Neutrophil (primary cell): ENCODE data around the gene ENOSF1.

Source experiments
- H3K27ac ChIP-seq: fragments of 200-600 bp; sonication (generic); 2 replicates; pipeline ENCODE4 v1.5.1; 2016; ENCODE audit warnings: mild to moderate bottlenecking, moderate library complexity
- H3K27me3 ChIP-seq: fragments of 200-600 bp; sonication (generic); 2 replicates; pipeline ENCODE4 v1.6.0; 2016; ENCODE audit warnings: mild to moderate bottlenecking
- H3K36me3 ChIP-seq: fragments of 200-600 bp; sonication (generic); 2 replicates; pipeline ENCODE4 v1.5.1; 2017
- H3K4me1 ChIP-seq, 2 experiments: fragments of 200-600 bp in 1 of 2; sonication (generic) in 1 of 2; 1 replicate in 1 of 2; 2 replicates in 1 of 2; pipeline versions ENCODE4 v1.5.1 to v1.6.1; 2013 to 2016; ENCODE audit warnings: low read depth in 1 of 2, low read length in 1 of 2, mild to moderate bottlenecking in 1 of 2, moderate library complexity in 1 of 2; ENCODE audit not compliant: control insufficient read depth in 1 of 2, insufficient read depth in 1 of 2
- H3K4me3 ChIP-seq, 2 experiments: fragments of 200-600 bp in 1 of 2; sonication (generic) in 1 of 2; 1 replicate in 1 of 2; 2 replicates in 1 of 2; pipeline ENCODE4 v1.5.1; 2013 to 2016; ENCODE audit warnings: low read depth in 1 of 2, low read length in 1 of 2, mild to moderate bottlenecking in 1 of 2, moderate library complexity in 1 of 2
- H3K9me3 ChIP-seq: fragments of 200-600 bp; sonication (generic); 2 replicates; pipeline ENCODE4 v1.5.1; 2016
- CTCF ChIP-seq: fragments of 200-600 bp; sonication (generic); IDR thresholded peaks from 2 replicates; pipeline ENCODE4 v1.5.1; 2016; ENCODE audit warnings: antibody characterized with exemption

Gene ENOSF1

GRCh38 chr18:711657-712400 is 601 bp downstream of the ENOSF1 start:
- no peak overlapping the region for H3K27ac ChIP-seq
- H3K4me3 ChIP-seq: peak overlapping the region; percentile 54 to 60
- H3K9me3 ChIP-seq: no peaks in the 10 kb centered on the region
- H3K27me3 ChIP-seq: peaks cover 52% of the 10 kb centered on the region
- H3K4me1 ChIP-seq: peaks cover 9 to 15% of the 10 kb centered on the region in 2 experiments
- no peaks in the 10 kb centered on the region for H3K36me3 ChIP-seq
- no peak for TF ChIP-seq CTCF

GRCh38 chr18:711310-711656 is 1.1 kb downstream of the ENOSF1 start:
- TF ChIP-seq CTCF: no peak
- Histone ChIP-seq H3K27me3 (peaks cover 48% of the 10 kb centered on the region), H3K9me3 (no peaks in the 10 kb centered on the region), H3K27ac (no peak overlapping the region), H3K36me3 (no peaks in the 10 kb centered on the region), H3K4me3 (peak overlapping the region in 1 of 2 experiments; percentile 54), H3K4me1 (peaks cover 9 to 15% of the 10 kb centered on the region in 2 experiments)

GRCh38 chr18:710418-711300 is 1.8 kb downstream of the ENOSF1 start:
- Histone ChIP-seq H3K27me3 (peaks cover 42% of the 10 kb centered on the region), H3K4me3 (no peak overlapping the region), H3K36me3 (no peaks in the 10 kb centered on the region), H3K27ac (no peak overlapping the region), H3K4me1 (peaks cover 9 to 15% of the 10 kb centered on the region in 2 experiments), H3K9me3 (no peaks in the 10 kb centered on the region)
- no peak for TF ChIP-seq CTCF

- no peak overlapping the region for H3K27ac ChIP-seq
- peaks cover 9 to 15% of the 10 kb centered on the region in 2 experiments for H3K4me1 ChIP-seq
- no peaks in the 10 kb centered on the region for H3K9me3 ChIP-seq
- peaks cover 35% of the 10 kb centered on the region for H3K27me3 ChIP-seq
- no peak for TF ChIP-seq CTCF
- no peaks in the 10 kb centered on the region for H3K36me3 ChIP-seq
- H3K4me3 ChIP-seq: no peak overlapping the region
Measured at GRCh38 chr18:709771-710170, 2.7 kb downstream of the ENOSF1 start.

GRCh38 chr18:708096-708495 is 4.3 kb downstream of the ENOSF1 start:
- Histone ChIP-seq H3K27me3 (peaks cover 19% of the 10 kb centered on the region), H3K4me1 (peaks cover 9 to 15% of the 10 kb centered on the region in 2 experiments), H3K9me3 (no peaks in the 10 kb centered on the region), H3K4me3 (no peak overlapping the region), H3K36me3 (no peaks in the 10 kb centered on the region), H3K27ac (no peak overlapping the region)
- TF ChIP-seq CTCF: no peak
